ENCODE measurements around the gene MRPL45.

DNA sequence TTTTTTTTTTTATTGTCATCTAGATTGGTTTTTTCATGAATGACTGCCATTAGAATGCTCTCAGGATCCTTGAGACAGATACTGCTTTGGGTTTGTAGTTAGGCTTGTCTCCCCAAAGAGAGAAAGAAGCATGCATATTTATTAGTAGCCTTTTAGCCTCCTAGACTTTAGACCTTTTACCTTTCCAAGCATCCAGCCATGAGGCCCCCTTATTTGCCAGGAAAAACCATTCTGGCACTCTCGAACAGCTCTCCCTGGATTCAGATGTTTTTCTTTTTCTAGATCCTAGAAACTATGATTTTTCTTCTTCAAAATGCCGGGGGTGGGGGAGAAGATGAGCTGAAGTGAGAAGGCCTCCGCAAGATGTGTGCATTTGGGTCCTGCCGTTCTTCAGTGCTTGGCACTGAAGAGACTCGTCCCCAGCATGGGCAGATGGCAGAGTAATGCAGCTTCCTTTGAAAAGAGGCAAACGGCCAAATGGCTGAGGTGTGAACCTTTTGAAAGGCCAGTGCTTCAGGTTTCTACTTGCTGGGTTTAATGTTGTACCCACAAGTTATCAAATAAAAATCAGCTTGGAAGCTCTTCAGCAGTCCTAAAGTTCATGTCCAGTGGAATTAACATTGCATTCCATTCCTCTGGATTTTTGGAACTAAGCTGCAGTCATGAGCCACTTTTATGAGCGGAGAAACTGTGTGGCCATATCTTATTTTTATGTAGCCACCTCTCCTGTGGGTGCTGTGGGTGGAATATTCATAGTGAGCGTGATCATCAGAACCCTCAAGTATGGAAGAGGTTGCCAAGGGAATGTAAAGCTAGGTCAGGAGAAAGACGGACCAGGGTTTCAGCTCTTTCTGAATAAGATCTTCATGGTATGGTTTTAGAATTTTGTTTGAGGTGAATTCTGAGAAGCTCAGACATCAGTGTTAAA is 61.9 kb downstream of the MRPL45 start:
- TF ChIP-seq, protein P1, sequence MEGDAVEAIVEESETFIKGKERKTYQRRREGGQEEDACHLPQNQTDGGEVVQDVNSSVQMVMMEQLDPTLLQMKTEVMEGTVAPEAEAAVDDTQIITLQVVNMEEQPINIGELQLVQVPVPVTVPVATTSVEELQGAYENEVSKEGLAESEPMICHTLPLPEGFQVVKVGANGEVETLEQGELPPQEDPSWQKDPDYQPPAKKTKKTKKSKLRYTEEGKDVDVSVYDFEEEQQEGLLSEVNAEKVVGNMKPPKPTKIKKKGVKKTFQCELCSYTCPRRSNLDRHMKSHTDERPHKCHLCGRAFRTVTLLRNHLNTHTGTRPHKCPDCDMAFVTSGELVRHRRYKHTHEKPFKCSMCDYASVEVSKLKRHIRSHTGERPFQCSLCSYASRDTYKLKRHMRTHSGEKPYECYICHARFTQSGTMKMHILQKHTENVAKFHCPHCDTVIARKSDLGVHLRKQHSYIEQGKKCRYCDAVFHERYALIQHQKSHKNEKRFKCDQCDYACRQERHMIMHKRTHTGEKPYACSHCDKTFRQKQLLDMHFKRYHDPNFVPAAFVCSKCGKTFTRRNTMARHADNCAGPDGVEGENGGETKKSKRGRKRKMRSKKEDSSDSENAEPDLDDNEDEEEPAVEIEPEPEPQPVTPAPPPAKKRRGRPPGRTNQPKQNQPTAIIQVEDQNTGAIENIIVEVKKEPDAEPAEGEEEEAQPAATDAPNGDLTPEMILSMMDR (IDR thresholded peaks at IDR 0.05) = no peak
- no peak for TF ChIP-seq POLR2A (IDR thresholded peaks at IDR 0.05)

Data from lower leg skin (tissue), 3 donors.